ENCODE measurements around the gene CD44.

GRCh38 chr11:35193767-35194166, 54.8 kb downstream of the CD44 start:
- TF ChIP-seq CTCF (IDR thresholded peaks at IDR 0.05) (no peak), FOXJ3 (CRISPR knock-in tag; IDR thresholded peaks at IDR 0.05) (no peak), REST (IDR thresholded peaks at IDR 0.05; ENCODE audit: low read depth, low read length) (no peak)
